Globus pallidus (tissue), 1 donor: ENCODE results near the gene IL37.
"Not testable (repeated sequence)": the region's sequence is repeated elsewhere in the genome, so short reads cannot be mapped to it uniquely, and the experiment has no call there.

ENCODE experiments used
- DNase-seq: peaks from one replicate; pipeline ENCODE4 v3.0.0-alpha.2; 2015; ENCODE audit warnings: low spot score

Gene IL37

GRCh38 chr2:112889976-112890375 is 21.0 kb upstream of the IL37 start:
- DNase-seq = no peak

GRCh38 chr2:112891385-112891831 is 19.6 kb upstream of the IL37 start:
- DNase-seq = no peak

GRCh38 chr2:112893752-112894151 is 17.2 kb upstream of the IL37 start:
- no peak for DNase-seq

DNA sequence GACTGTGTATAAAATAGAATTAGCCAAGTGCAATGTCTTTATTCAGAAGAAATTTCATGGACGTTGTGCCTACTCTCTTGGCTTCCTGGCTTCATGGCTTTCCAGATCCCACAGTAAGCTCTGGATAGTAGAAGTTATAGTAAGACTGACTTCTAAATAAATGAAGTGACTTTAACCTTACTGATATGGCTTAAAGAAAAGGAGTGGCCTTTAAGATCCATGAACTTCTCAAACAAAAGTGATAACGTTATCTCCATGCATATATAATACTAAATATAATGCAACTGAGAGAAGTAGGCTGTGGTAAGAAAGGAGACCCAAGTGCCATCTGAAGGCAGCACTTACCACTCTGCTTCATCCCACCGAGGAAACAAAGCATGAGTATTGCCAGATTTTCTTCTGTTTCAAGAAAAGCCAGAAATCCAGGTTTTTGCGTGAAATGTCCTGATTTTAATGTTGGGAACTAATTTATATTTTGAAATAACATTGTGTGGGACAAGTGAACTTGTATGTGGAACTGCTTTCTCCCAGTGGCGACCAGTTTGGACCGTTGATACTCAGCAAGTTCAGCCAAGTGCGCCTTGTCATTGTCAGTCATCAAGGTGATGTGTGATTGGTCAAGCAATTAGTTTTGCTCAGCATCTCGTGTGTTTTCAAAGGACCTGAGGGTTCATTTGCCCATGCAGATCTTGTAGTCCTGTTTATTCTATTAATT is 13.9 kb upstream of the IL37 start:
- DNase-seq = no peak

GRCh38 chr2:112897624-112897978 is 13.4 kb upstream of the IL37 start:
- DNase-seq = no peak

GRCh38 chr2:112901431-112902065 is 9.4 kb upstream of the IL37 start:
- DNase-seq = not testable (repeated sequence)

DNA sequence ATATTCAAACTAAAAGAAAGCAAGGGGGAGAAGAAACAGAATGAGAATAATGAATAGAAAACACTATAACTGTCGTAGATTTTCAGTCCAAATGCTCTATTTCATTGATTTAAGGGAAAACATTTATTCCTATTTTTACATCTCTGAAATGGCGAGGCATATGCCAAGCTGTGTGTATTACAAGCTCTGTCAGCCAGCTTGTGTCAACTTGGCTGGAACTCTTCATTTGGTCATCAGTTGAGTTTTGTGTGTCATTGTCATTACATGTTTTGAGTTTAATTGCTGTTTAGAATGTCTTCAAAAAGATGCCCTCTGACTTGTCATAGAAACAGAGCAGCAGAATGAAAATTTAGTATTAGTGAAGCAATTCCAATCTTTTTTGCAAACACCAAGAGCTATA is 8.1 kb upstream of the IL37 start:
- DNase-seq = no peak

DNA sequence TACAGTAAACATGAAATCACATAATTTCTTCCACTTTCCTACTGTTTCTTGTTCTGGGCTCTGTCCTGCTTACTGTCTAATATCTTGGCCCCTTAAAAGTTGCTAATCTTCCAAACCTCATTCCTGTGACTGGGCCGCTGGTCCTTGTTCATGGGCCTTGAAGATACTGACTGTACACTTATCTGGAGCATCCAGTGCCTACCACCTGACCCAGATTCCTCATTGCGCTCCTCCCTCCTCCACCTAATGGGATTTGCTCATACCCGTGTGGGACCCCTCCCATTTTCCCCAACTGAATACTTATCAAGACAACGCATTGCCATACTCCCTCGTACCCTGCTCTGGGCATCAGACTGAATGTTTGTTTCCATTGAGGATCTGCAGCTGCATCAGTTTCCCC is 6.1 kb upstream of the IL37 start:
- no peak for DNase-seq

DNA sequence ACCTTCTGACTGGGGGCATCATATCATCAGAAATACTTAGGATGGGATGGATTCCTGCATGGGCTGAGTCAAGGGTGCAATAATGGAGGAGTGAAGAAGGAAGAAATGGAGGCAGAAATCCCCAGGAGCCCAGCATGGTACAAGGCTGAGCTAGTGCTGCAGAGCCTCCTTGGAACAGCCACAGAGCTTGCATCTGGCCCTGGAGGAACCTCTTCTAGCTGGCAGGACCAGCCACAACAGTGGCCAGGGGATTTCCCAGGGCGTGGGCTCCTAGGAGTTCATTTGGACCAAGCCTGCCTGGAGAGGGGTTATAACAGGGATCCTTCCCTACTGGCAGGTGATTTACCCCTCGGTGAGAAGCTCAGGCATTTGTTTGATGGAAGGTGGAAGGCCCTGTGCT is 4.7 kb upstream of the IL37 start:
- DNase-seq = no peak

GRCh38 chr2:112907001-112907949 is 3.7 kb upstream of the IL37 start:
- DNase-seq = no peak

GRCh38 chr2:112908559-112908958 is 2.4 kb upstream of the IL37 start:
- not testable (repeated sequence) for DNase-seq

DNA sequence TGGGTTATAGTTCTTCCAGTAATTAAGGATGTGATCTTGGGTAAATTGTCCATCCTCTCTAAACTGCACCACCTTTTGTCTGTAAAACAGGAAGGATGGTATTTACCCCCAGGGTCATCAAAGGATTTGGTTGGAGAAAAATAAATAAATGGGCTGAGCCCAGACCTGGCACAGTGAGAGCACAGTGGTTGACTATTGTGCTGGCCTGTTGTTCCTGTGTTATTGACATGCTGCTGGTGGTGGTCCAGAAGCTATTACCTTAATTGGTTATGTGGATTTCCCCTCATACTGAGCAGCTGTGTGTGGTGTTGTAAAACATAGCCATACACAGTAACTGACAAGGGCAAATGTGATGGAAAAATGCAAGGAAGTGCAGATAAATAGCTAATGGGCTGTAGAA is 746 bp upstream of the IL37 start:
- DNase-seq = no peak

- DNase-seq = no peak
Measured at GRCh38 chr2:112912403-112912802, 1.4 kb downstream of the IL37 start.

DNA sequence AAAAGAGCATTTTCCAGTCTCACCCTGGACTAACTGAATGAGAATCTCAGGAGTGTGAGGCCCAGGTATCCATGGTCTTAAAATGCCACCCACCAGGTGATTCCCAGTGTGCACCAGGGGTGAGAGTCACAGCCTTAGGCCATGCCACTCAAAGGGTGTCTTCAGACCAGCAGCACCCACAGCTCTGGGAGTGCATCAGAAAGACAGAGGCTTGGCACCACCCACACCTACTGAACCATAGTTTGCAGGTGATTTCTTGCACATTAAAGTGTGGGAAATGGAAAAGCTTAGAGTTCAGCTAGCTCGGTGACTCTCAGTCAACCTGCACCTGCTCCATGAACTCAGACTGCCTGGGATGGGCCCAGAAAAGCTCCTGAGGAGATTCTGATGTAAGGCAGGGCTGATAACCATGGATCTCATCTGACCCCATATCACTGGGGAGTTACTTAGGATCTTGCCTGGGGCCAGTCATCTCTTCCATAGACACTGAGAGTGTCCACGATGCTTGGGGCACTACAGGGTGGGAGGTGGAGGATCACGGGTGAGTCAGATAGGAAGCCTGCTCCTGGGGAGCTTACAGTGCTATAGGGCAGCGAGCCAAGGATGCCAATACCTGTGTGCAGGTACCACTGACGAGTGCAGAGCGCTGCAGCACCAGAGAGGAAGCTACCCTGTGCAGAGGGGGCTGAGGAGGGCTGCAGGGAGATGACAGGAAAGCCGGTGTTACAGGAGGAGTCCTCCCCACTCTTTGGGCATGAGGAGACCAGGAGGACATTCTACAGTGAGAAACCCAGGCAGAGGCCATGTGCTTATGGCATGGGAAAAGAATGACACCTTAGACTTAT is 4.6 kb downstream of the IL37 start:
- no peak for DNase-seq

DNA sequence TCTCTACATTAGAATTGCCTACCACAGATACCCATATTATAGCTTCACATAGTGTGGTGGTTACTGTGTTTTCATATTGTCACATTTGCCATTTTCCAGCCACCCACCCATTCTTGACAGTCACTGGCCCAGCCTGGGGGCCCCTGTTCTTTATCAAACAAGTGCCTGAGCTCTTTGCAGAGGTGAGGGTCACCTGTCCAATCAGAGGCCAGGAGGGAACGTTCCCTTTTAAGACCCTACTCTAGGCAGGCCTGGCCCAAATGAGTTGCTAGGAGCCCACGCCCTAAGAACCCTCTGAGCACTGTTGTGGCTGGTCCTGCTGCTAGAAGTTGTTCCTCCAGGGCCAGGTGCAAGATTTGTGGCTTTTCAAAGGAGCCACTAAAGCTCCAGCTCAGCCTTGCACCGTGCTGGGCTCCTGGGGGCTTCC is 5.2 kb downstream of the IL37 start:
- no peak for DNase-seq

- no peak for DNase-seq
Measured at GRCh38 chr2:112916625-112917247, 5.8 kb downstream of the IL37 start.

DNA sequence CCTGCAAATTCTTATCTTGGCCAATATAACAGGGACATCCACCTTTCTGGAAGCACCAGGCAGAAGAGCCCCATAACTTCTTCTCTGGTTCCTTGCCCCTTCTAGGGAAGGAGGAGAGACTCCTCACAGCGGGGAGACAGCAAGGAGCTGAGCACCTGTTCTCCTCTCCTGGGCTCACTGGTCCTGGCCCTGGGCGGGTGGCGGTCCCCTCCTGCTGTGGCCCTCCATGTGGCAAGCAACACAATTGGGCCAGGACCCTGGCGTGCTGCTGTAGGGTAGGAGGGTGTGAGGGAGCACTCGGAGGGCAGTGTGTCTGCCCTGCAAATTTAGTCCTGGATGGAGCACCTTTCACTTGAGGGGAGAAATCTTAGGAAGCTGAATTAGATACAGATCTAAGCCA is 6.9 kb downstream of the IL37 start:
- no peak for DNase-seq

GRCh38 chr2:112918256-112918655 is 7.3 kb downstream of the IL37 start:
- DNase-seq = no peak

DNA sequence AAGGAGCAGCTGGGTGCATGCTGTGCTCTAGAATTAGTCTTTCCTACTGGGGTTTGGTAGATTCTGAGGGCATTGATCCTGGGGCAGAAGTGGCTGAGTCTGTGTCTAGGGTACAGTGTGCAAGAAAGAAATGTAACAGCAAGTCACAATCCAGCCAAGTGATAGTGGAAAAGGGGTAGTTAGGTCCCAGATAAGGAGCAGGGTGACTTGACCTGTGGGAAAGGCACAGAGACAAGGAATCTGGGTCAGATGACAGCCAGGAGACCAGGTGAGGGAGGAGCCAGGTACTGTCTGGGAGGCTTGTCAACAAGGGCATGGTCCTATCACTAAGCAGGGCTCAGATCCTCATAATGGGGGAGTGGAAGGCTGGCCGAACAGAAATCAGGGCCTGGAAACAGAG is 8.1 kb downstream of the IL37 start:
- no peak for DNase-seq

GRCh38 chr2:112920923-112921532 is 10.1 kb downstream of the IL37 start:
- DNase-seq = no peak

- no peak for DNase-seq
Measured at GRCh38 chr2:112921982-112922381, 11.0 kb downstream of the IL37 start.
